ENCODE data around the gene ZNF786. TPM values are rescaled to one million over a fixed set of nuclear protein-coding genes. Genes with fewer than 3 reads are reported as not detected.

ZNF786 gene
- total RNA-seq, 1 donor from 2014 or later: 8.3 TPM

DNA sequence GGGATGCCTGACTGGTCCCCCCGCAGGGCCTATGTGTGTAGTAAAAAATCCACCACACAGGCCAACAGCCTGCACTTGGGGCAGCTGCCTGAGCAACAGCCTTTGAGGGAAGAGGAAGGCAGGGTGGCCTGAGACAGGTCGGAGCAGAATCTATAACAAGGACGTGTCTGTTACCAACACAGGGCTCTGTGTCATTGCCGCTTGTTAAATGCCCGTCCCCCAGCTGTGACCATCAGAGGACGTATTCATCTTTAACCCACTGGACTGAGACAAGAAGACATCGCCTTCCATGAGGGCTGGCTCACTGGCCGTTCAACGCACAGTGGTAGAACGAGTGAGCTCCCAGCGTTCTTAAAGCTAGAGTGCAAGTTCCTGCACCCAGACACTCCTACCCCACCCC is 70.0 kb downstream of the ZNF786 start:
- TF ChIP-seq POLR2A (IDR thresholded peaks at IDR 0.05): no peak
- H3K27me3 ChIP-seq: no peaks in the 10 kb centered on the region
- peaks cover 0 to 40% of the 10 kb centered on the region in 2 donors for H3K36me3 ChIP-seq
- H3K9me3 ChIP-seq: no peaks in the 10 kb centered on the region
- H3K4me3 ChIP-seq: no peak overlapping the region
- intact Hi-C loops (cut with DNase I): no loop called here
- H3K27ac ChIP-seq: no peak overlapping the region
- DNase-seq (ENCODE audit: extremely low spot score in 2 of 2): no peak
- H3K4me1 ChIP-seq: no peaks in the 10 kb centered on the region

Small RNA genes lying within 50 kb of the gene (small RNA-seq; reads per million reads assigned to genes)
- gene COX6B1P1 (not detected), gene RN7SL521P (0.77 reads per million), gene RNU6-650P (not detected)

Other genes with a start within 250 kb of the ZNF786 start
- gene EZH2, start 206.4 kb downstream of the ZNF786 start, total RNA-seq: 7.9 TPM
- 69.5 TPM for gene PDIA4, start 62.2 kb downstream of the ZNF786 start, total RNA-seq
- gene ZNF425, start 35.6 kb upstream of the ZNF786 start, total RNA-seq: 2.9 TPM
- 21.4 TPM for gene ZNF398, start 56.7 kb upstream of the ZNF786 start, total RNA-seq
- 17.9 TPM for gene ZNF282, start 104.8 kb upstream of the ZNF786 start, total RNA-seq
- gene ZNF212, start 148.9 kb upstream of the ZNF786 start, total RNA-seq: 8.8 TPM
- gene ZNF783, start 171.5 kb upstream of the ZNF786 start, total RNA-seq: 13.8 TPM

All from vagina (tissue), 2 donors.